K562 (cell line): Measurements from ENCODE around the gene UBN1. TPM values are rescaled to one million over a fixed set of nuclear protein-coding genes. Genes with fewer than 3 reads are reported as not detected.
A peak's percentile ranks its signal among the peaks of the same experiment; 100 is the strongest.

Source experiments
- ATF1 ChIP-seq, 2 experiments: fragments of 450-650 bp in 1 of 2; IDR thresholded peaks; 2 replicates each; pipeline ENCODE4 v1.6.1; 2016; ENCODE audit warnings: missing compliant biosample characterization in 1 of 2, missing genetic modification characterization in 1 of 2
- ATF6 ChIP-seq: sonication (generic); formaldehyde crosslinking; IDR thresholded peaks from 2 replicates; pipeline ENCODE4 v1.4.0; 2020; ENCODE audit warnings: mild to moderate bottlenecking, missing genetic modification reagents
- DEAF1 ChIP-seq: fragments of 450-650 bp; formaldehyde crosslinking; IDR thresholded peaks from 2 replicates; pipeline ENCODE4 v1.4.0; 2020; ENCODE audit warnings: mild to moderate bottlenecking, moderate library complexity
- FOXA1 ChIP-seq: fragments of 450-650 bp; IDR thresholded peaks from 2 replicates; pipeline ENCODE4 v1.6.1; 2016; ENCODE audit warnings: mild to moderate bottlenecking, borderline replicate concordance
- L3MBTL2 ChIP-seq: fragments of 450-650 bp; IDR thresholded peaks from 2 replicates; pipeline ENCODE4 v1.6.1; 2016; ENCODE audit warnings: mild to moderate bottlenecking, moderate library complexity
- MCM2 ChIP-seq: fragments of 450-650 bp; IDR thresholded peaks from 2 replicates; pipeline ENCODE4 v1.6.1; 2017; ENCODE audit warnings: low read depth, mild to moderate bottlenecking
- MGA ChIP-seq: fragments of 450-650 bp; IDR thresholded peaks from 2 replicates; pipeline ENCODE4 v1.6.1; 2016; ENCODE audit warnings: mild to moderate bottlenecking, moderate library complexity
- ZNF584 ChIP-seq: fragments of 200-800 bp; sonication (Bioruptor generic); IDR thresholded peaks from 2 replicates; pipeline ENCODE4 v1.6.1; 2016; ENCODE audit warnings: low read depth, mild to moderate bottlenecking, missing genetic modification characterization, missing compliant biosample characterization
- polyA plus RNA-seq, 8 experiments: library from polyadenylated mRNA; depleted of rRNA in 4 of 8; stranded (reverse) in 5 of 8; unstranded in 3 of 8; fragments of >200 nt; fragmentation: Nextera tagmentation in 2 of 8; fragmentation: Illumina TruSeq in 1 of 8; extraction: Ambion mirVana in 2 of 8; extraction: Trizol in 1 of 8; gene quantifications; 2 replicates each; pipeline versions ENCODE4 v1.2.1 to v1.2.3, GENCODE V29; 2011 to 2014; ENCODE audit warnings: inconsistent platforms in 1 of 8, missing spikeins in 1 of 8
- total RNA-seq, 7 experiments: library from RNA; depleted of rRNA in 6 of 7; stranded (reverse); fragments of >200 nt in 6 of 7; fragmentation: Illumina TruSeq in 2 of 7; extraction: Trizol in 2 of 7; gene quantifications; 2 replicates each; pipeline versions ENCODE4 v1.2.1 to v1.2.3, GENCODE V29; 2011 to 2021; ENCODE audit warnings: low replicate concordance in 1 of 7
- TF ChIP-seq, protein P1 (sequence below): fragments of 450-650 bp; IDR thresholded peaks from 2 replicates; pipeline ENCODE4 v1.6.1; 2016
- TF ChIP-seq, protein P2 (sequence below): fragments of 450-650 bp; conservative IDR thresholded peaks from 2 replicates; pipeline ENCODE4 v1.6.1; 2016; ENCODE audit warnings: missing genetic modification characterization, low read depth, mild to moderate bottlenecking, missing compliant biosample characterization, moderate library complexity

The UBN1 gene
- total and polyA plus RNA-seq, 9 of the 15 experiments (the other 6 are each of a cell fraction or from before 2014, with no cell fraction given) = 1.5 to 45.7 (median 20.6) TPM

DNA sequence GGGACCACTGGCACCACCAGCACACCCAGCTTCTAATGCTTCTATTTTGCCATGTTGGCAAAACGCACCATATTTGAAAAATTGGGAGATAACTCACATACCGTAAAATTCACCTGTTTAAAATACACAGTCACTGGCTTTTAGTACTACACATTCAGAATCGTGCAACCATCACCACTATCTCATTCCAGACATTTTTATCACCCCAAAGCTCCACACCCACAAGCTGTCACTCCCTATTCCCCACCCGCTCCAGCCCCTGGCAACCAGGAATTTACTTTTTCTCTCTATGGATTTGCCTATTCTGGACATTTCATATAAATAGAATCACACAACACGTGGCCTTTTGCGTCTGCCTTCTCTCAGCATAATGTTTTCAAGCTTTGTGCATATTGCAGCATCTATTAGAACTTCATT is 64.7 kb downstream of the UBN1 start (continued):
- TF ChIP-seq MGA = no peak
- no peak for TF ChIP-seq FOXA1
- no peak for TF ChIP-seq MCM2
- TF ChIP-seq DEAF1 (CRISPR knock-in tag) = no peak
- no peak for TF ChIP-seq ATF1 (CRISPR knock-in tag; IDR thresholded peaks at IDR 0.05)
- no peak for TF ChIP-seq ATF1 (tag; IDR thresholded peaks at IDR 0.05)
- TF ChIP-seq ATF6 (CRISPR knock-in tag) = no peak
- TF ChIP-seq ZNF584 (CRISPR knock-in tag) = no peak
- TF ChIP-seq, protein P1, sequence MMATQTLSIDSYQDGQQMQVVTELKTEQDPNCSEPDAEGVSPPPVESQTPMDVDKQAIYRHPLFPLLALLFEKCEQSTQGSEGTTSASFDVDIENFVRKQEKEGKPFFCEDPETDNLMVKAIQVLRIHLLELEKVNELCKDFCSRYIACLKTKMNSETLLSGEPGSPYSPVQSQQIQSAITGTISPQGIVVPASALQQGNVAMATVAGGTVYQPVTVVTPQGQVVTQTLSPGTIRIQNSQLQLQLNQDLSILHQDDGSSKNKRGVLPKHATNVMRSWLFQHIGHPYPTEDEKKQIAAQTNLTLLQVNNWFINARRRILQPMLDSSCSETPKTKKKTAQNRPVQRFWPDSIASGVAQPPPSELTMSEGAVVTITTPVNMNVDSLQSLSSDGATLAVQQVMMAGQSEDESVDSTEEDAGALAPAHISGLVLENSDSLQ = peak; percentile 30
- no peak for TF ChIP-seq L3MBTL2
- TF ChIP-seq, protein P2, sequence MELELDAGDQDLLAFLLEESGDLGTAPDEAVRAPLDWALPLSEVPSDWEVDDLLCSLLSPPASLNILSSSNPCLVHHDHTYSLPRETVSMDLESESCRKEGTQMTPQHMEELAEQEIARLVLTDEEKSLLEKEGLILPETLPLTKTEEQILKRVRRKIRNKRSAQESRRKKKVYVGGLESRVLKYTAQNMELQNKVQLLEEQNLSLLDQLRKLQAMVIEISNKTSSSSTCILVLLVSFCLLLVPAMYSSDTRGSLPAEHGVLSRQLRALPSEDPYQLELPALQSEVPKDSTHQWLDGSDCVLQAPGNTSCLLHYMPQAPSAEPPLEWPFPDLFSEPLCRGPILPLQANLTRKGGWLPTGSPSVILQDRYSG (tag) = no peak
